ENCODE measurements around the gene PARM1.

Gene PARM1

DNA sequence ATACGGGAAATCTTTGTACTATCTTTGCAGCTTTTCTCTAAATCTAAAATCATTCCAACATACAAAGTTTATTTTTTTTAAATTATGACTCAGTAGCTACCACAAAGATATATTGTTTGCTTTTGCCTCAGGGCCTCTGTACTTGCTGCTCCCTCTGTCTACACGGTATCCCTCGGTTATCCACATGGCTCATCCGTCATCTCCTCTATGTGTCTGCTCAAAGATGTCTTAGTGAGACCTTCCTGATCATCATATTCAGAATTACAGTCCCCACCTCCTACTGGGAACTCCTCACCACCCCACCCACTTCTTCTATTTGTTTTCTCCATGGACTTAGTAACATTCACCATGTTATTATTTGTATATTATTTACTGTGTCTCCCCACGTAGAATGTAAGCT, 107.8 kb downstream of the PARM1 start:
- DNase-seq (ENCODE audit: insufficient read length, low spot score) (no peak), FAIRE-seq (no peak)
- TF ChIP-seq POLR2A (IDR thresholded peaks at IDR 0.05; ENCODE audit: low read depth, low read length), result no peak

- DNase-seq (ENCODE audit: insufficient read length, low spot score) (no peak), FAIRE-seq (no peak)
- no peak for TF ChIP-seq POLR2A (IDR thresholded peaks at IDR 0.05; ENCODE audit: low read depth, low read length)
Measured at GRCh38 chr4:75042601-75043208, 109.8 kb downstream of the PARM1 start.

DNA sequence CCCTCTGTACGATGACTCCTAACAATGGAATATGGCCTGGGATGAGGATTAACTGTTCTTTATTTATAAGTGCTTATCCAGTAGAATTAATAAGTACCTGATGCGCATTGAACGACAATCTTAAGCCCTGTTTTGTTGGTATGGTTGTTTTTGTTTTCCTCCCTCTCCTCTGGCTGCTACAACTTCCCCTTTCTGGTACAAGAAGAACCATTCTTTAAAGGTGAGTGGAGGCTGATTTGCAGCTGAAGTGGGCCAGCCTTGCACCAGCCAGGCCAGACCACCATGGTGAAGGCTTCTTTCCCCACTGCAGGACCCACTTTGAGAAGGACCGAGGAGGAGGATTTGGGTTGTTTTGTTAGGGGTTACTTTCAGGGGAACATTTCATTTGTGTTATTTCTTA, 113.3 kb downstream of the PARM1 start:
- FAIRE-seq, result no peak
- TF ChIP-seq POLR2A (IDR thresholded peaks at IDR 0.05; ENCODE audit: low read depth, low read length), result no peak

GRCh38 chr4:75046641-75047040, 113.7 kb downstream of the PARM1 start:
- FAIRE-seq (no peak), DNase-seq (ENCODE audit: insufficient read length, low spot score) (no peak)
- no peak for TF ChIP-seq POLR2A (IDR thresholded peaks at IDR 0.05; ENCODE audit: low read depth, low read length)

More for the DNA sequence above, 113.3 kb downstream of the PARM1 start:
- DNase-seq (ENCODE audit: insufficient read length, low spot score), result no peak

DNA sequence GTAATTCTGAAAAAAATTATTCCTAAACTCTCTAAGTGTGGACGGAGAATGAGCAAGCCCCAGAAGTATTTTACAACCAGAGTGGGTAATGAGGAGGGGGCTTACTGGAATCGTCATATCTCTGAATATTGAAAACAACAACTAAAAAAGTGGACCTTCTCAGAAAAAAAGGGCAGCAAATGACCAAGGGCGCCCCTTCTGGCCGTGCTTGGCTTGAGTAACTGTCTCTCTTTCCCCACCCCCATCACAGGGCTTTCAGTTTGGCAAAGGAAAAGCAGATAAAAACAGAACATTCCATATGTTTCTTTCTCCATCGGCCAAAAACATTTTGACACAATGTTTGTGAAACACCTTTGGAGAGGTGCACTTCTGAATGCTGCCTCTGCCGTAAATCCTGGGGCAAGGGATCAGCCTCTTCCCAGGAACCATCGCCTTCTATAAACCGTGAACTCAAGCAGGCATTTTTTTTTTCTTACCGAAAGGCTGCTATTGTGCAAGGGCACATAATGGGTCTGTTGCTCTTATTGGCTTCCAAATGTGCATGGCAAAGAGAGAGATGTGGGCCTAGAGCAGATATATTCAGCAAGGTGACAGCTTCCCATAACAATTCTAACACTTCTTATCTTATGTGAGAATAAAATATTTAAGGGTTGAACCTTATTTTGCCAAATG, 115.4 kb downstream of the PARM1 start:
- no peak for TF ChIP-seq POLR2A (IDR thresholded peaks at IDR 0.05; ENCODE audit: low read depth, low read length)
- DNase-seq (ENCODE audit: insufficient read length, low spot score), result no peak
- FAIRE-seq, result no peak

DNA sequence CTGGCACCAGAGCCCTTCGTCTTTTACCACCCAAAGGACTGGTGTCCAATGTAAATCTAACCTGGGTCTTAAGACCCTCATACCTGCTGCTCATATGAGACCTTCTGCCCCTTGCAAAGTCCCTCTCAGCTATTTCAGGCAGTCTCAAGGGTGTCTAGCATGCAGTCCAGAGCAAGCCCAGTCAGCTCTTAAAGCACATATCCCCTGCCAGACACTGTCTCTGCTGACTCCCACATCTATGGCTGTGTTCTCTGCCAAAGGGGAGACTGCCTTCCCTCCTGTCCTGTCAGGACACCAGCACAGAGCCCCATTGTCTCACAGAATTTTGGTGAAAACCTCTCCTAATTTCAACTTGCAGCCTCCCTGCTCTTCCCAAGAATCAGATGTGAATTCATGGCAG, 118.5 kb downstream of the PARM1 start:
- no peak for FAIRE-seq
- DNase-seq (ENCODE audit: insufficient read length, low spot score), result no peak
- no peak for TF ChIP-seq POLR2A (IDR thresholded peaks at IDR 0.05; ENCODE audit: low read depth, low read length)

GRCh38 chr4:75053352-75053751, 120.4 kb downstream of the PARM1 start:
- DNase-seq (ENCODE audit: insufficient read length, low spot score) (no peak), FAIRE-seq (no peak)
- TF ChIP-seq POLR2A (IDR thresholded peaks at IDR 0.05; ENCODE audit: low read depth, low read length), result no peak

DNA sequence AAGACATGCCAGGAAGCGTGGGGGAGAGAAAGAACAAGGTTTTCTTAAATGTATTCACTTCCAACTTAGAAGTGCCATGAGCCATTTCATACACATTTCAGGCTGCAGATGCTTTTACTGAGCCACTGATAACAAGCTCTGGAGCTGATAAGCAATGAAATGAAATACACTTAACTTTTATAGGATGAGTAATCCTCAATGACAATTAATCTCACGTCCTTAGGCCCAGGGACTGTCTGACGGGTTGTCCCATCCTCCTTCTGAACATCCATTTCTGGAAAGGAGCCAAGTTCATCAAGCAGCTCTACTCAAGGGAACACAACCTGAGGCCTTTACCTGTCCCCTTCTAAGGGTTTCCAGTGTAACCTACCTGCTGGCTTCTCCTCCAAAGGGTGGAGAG, 121.2 kb downstream of the PARM1 start:
- FAIRE-seq, result no peak
- TF ChIP-seq POLR2A (IDR thresholded peaks at IDR 0.05; ENCODE audit: low read depth, low read length), result no peak
- DNase-seq (ENCODE audit: insufficient read length, low spot score), result no peak

DNA sequence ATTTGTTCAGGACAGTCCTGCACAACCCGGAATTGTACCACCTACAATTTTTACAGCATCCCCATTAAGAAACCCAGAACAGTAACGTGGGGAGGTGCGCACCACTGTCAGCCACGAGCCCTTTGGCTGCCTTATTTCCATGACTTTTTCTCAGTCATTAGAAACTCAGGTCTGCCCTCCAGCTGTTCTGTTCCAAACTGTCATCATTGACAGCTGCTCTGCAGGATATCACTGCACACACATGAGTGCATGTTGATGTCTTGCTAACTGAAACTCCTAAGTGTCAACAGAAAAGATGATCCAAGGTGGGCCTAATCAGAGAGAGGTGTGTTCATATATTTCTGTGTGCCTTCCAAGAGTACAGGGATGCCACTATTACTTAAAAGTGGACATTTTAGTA, 123.4 kb downstream of the PARM1 start:
- DNase-seq (ENCODE audit: insufficient read length, low spot score) (no peak), FAIRE-seq (no peak)
- TF ChIP-seq POLR2A (IDR thresholded peaks at IDR 0.05; ENCODE audit: low read depth, low read length), result no peak

GRCh38 chr4:75057369-75057768, 124.5 kb downstream of the PARM1 start:
- no peak for TF ChIP-seq POLR2A (IDR thresholded peaks at IDR 0.05; ENCODE audit: low read depth, low read length)
- FAIRE-seq (no peak), DNase-seq (ENCODE audit: insufficient read length, low spot score) (no peak)

DNA sequence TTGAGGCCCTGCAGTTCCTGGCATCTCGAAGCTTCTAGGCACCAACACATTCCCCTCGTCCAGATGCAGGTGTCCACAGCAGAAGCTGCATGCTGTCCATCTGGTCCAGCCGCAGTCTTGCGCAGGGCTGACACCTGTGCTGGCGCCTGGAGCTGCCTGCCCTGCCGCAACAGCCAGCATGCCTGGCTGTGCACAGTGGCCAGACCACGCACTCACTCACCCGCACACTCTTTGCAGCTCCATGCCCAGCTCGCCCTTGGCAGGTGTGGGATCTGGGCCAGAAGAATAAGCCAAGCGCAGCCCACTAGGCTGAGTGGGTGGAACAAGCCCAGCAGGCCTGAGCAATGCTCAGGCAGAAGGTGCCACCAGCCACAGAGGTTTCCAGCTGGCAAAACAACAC, 125.6 kb downstream of the PARM1 start:
- TF ChIP-seq POLR2A (IDR thresholded peaks at IDR 0.05; ENCODE audit: low read depth, low read length), result no peak
- DNase-seq (ENCODE audit: insufficient read length, low spot score) (no peak), FAIRE-seq (no peak)

DNA sequence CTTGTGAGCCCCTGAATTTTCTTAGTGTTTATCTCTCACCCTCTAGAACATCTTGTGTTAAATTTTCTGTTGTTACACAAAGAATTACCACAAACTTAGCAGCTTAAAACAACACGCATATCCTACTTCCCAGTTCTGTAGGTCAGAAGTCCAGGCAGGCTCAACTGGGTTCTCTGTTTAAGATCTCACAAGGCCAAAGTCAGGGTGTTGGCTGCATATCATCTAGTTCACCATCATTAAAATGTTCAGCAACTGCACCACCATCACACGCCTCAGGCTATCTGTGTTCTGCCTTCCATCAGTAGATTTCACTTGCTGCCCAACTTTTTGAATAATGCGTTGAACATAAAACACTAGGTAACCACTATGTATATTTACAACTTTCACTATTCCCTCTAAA, 130.5 kb downstream of the PARM1 start:
- TF ChIP-seq POLR2A (IDR thresholded peaks at IDR 0.05; ENCODE audit: low read depth, low read length), result no peak
- no peak for FAIRE-seq
- DNase-seq (ENCODE audit: insufficient read length, low spot score), result no peak

- no peak for TF ChIP-seq POLR2A (IDR thresholded peaks at IDR 0.05; ENCODE audit: low read depth, low read length)
- FAIRE-seq, result no peak
- no peak for DNase-seq (ENCODE audit: insufficient read length, low spot score)
Measured at GRCh38 chr4:75065909-75066308, 133.0 kb downstream of the PARM1 start.

DNA sequence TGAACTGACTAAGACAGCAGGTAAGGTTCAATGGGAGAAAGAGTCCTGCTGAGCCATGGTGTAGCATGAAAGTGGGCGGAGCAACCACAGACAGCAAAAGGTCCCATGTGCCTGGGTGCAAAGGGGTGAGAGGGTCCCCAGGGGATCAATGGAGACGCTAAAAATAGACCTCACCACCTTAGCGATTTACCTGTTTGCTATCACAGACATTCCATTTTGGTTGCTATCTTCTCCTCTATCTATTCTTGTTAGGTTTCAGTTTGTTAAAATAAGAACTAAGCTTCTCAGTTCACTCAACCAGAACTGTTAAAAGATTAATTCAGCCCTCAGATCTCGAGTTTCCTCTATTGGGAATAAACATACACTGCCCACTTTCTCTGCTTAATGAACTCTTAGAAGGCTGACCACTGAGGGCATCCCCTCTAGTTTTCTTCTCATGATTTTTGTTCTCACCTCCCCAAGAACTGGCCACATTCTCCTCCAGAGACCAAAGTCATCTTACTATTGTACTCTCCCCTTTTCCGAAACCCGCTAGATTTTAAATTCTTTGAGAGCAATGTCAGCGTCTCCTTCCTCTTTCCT, 136.7 kb downstream of the PARM1 start:
- no peak for TF ChIP-seq POLR2A (IDR thresholded peaks at IDR 0.05; ENCODE audit: low read depth, low read length)
- FAIRE-seq, result no peak
- no peak for DNase-seq (ENCODE audit: insufficient read length, low spot score)

GRCh38 chr4:75071317-75071716, 138.4 kb downstream of the PARM1 start:
- TF ChIP-seq POLR2A (IDR thresholded peaks at IDR 0.05; ENCODE audit: low read depth, low read length), result no peak
- no peak for FAIRE-seq
- no peak for DNase-seq (ENCODE audit: insufficient read length, low spot score)
